Transverse colon (tissue), 4 donors: Measurements from ENCODE around the gene ENO2. TPM values are rescaled to one million over a fixed set of nuclear protein-coding genes. Genes with fewer than 3 reads are reported as not detected.
"Not testable (repeated sequence)": the region's sequence is repeated elsewhere in the genome, so short reads cannot be mapped to it uniquely, and the experiment has no call there.

Source experiments
- DNase-seq: peaks from one replicate; pipeline ENCODE4 v3.0.0-alpha.2; 2019
- H3K27ac ChIP-seq, 4 donors: fragments of 200-600 bp; sonication (generic); 2 replicates each; pipeline ENCODE4 v1.5.1; 2016 to 2018; ENCODE audit warnings: inconsistent platforms in 4 of 4
- H3K27me3 ChIP-seq: fragments of 200-600 bp; sonication (generic); 2 replicates; pipeline ENCODE4 v1.5.1; 2017; ENCODE audit warnings: inconsistent platforms
- H3K36me3 ChIP-seq, 4 donors: fragments of 200-600 bp; sonication (generic); 2 replicates each; pipeline ENCODE4 v1.5.1; 2017 to 2019; ENCODE audit warnings: inconsistent platforms in 4 of 4
- H3K4me1 ChIP-seq, 4 donors: fragments of 200-600 bp; sonication (generic); 2 replicates each; pipeline ENCODE4 v1.5.1; 2017 to 2020; ENCODE audit warnings: inconsistent platforms in 4 of 4
- H3K4me3 ChIP-seq, 4 donors: fragments of 200-600 bp; sonication (generic); 1 replicate in 1 of 4; 2 replicates in 3 of 4; pipeline versions ENCODE4 v1.5.1 to v1.6.1; 2017 to 2019; ENCODE audit warnings: inconsistent platforms in 4 of 4
- H3K9me3 ChIP-seq, 2 donors: fragments of 200-600 bp; sonication (generic); 2 replicates each; pipeline ENCODE4 v1.5.1; 2017 to 2019; ENCODE audit warnings: inconsistent platforms in 2 of 2
- EP300 ChIP-seq: sonication (generic); formaldehyde crosslinking; IDR thresholded peaks from one replicate; pipeline ENCODE4 v1.6.1; 2017; ENCODE audit warnings: antibody characterized with exemption, low read depth
- POLR2A ChIP-seq: fragments of 450-650 bp; IDR thresholded peaks from one replicate; pipeline ENCODE4 v1.6.1; 2016; ENCODE audit warnings: antibody characterized with exemption, mild to moderate bottlenecking, moderate library complexity
- POLR2AphosphoS5 ChIP-seq, 3 donors: sonication (generic); formaldehyde crosslinking; IDR thresholded peaks; one replicate each; pipeline ENCODE4 v1.6.1; 2016; ENCODE audit warnings: antibody characterized with exemption in 3 of 3
- WGBS, 2 donors: methylation state at CpG; one replicate each; pipeline ENCODE4 v1.1.5; 2018; ENCODE audit warnings: low coverage in 1 of 2; 5-methylcytosine and 5-hydroxymethylcytosine counted together
- in situ Hi-C, 4 donors: fragments of 200-750 bp; cut with MboI; loops; one replicate each; pipeline versions ENCODE4 v1.15.0 to v1.15.1; 2017; ENCODE audit warnings: low sequenced_read_pairs in 3 of 4, low pct_ligation_motif_present in 1 of 4, low pct_unique_long_range_greater_than_20kb in 1 of 4
- intact Hi-C: fragments of 100-400 bp; cut with DNase I; formaldehyde crosslinking; loops from one replicate; pipeline ENCODE4 v1.15.1; 2023; ENCODE audit warnings: low total_unique reads
- total RNA-seq, 4 donors: library from RNA; depleted of rRNA; stranded (reverse); fragments of >200 nt; gene quantifications; one replicate each; pipeline ENCODE4 v1.1.0, GENCODE V29; 2016
- TF ChIP-seq, protein P1 (sequence below), 5 experiments: fragments of 200-600 bp in 3 of 5; fragments of 450-650 bp in 2 of 5; sonication (generic) in 3 of 5; IDR thresholded peaks; 1 replicate in 2 of 5; 2 replicates in 3 of 5; pipeline ENCODE4 v1.5.1; 2016 to 2017; ENCODE audit warnings: antibody characterized with exemption in 5 of 5, inconsistent platforms in 3 of 5, mild to moderate bottlenecking in 2 of 5, moderate library complexity in 1 of 5

The ENO2 gene
- total RNA-seq, 4 donors from 2014 or later: 7.2 to 14.1 (median 9.6) TPM

DNA sequence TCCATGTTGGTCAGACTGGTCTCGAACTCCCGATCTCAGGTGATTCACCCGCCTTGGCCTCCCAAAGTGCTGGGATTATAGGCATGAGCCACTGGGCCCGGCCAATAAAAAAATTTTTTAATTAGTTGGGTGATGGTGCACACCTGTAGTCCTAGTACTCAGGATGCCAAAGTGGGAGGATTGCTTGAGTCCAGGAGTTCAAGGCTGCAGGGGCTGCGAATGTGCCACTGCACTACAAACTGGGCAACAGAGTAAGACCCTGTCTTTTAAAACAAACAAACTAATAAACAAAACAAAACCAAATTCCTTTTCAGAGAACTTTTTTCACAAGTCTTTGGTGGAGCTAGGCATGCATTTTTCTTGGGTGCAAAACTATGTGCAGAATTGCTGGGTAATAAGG lies 31.1 kb upstream of the ENO2 start:
- in situ Hi-C loops: no loop called here
- intact Hi-C loops: no loop called here

DNA sequence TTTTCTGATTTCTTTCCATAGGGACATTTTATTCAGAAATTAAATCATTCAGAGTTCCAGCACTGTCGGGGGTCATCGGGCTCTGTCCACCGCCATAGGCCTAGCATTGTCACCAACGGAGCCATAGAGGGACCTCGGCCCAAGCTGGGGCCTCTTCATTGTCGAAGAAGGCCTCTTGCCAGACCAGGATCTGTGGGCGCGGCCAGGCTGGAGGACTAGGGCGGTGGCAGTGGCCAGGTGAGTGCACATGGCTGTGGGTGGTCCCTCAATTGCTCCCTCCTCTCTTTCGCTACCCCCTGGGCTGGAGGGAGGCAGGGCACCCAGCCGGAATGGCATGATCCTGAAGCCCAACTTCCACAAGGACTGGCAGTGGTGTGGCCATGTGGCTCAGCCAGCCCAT lies 30.7 kb upstream of the ENO2 start:
- 96% methylated on average over 9 of the region's 11 CpGs; no CpG with 5 or more reads in 1 of the 2 donors for WGBS, 2 donors
- in situ Hi-C loops (no loop called here), intact Hi-C loops (no loop called here)
- H3K9me3 ChIP-seq: no peaks in the 10 kb centered on the region
- peaks cover 4 to 17% (median 8%) of the 10 kb centered on the region in 4 donors for H3K4me1 ChIP-seq
- H3K27me3 ChIP-seq: no peaks in the 10 kb centered on the region
- TF ChIP-seq POLR2A (no peak), POLR2AphosphoS5 (IDR thresholded peaks at IDR 0.05) (no peak), EP300 (no peak)
- TF ChIP-seq, protein P1, sequence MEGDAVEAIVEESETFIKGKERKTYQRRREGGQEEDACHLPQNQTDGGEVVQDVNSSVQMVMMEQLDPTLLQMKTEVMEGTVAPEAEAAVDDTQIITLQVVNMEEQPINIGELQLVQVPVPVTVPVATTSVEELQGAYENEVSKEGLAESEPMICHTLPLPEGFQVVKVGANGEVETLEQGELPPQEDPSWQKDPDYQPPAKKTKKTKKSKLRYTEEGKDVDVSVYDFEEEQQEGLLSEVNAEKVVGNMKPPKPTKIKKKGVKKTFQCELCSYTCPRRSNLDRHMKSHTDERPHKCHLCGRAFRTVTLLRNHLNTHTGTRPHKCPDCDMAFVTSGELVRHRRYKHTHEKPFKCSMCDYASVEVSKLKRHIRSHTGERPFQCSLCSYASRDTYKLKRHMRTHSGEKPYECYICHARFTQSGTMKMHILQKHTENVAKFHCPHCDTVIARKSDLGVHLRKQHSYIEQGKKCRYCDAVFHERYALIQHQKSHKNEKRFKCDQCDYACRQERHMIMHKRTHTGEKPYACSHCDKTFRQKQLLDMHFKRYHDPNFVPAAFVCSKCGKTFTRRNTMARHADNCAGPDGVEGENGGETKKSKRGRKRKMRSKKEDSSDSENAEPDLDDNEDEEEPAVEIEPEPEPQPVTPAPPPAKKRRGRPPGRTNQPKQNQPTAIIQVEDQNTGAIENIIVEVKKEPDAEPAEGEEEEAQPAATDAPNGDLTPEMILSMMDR (IDR thresholded peaks at IDR 0.05): no peak
- H3K4me3 ChIP-seq: no peak overlapping the region
- no peak for DNase-seq
- no peak overlapping the region for H3K27ac ChIP-seq
- no peaks in the 10 kb centered on the region for H3K36me3 ChIP-seq

More for the DNA sequence above, 31.1 kb upstream of the ENO2 start:
- 92 to 99% methylated on average over 4 to 5 of the region's 5 CpGs for WGBS, 2 donors
- Histone ChIP-seq H3K9me3 (no peaks in the 10 kb centered on the region), H3K36me3 (no peaks in the 10 kb centered on the region), H3K27ac (no peak overlapping the region), H3K27me3 (no peaks in the 10 kb centered on the region), H3K4me1 (peaks cover 4 to 17% (median 8%) of the 10 kb centered on the region in 4 donors), H3K4me3 (no peak overlapping the region)
- TF ChIP-seq POLR2AphosphoS5 (IDR thresholded peaks at IDR 0.05): no peak
- DNase-seq: no peak

DNA sequence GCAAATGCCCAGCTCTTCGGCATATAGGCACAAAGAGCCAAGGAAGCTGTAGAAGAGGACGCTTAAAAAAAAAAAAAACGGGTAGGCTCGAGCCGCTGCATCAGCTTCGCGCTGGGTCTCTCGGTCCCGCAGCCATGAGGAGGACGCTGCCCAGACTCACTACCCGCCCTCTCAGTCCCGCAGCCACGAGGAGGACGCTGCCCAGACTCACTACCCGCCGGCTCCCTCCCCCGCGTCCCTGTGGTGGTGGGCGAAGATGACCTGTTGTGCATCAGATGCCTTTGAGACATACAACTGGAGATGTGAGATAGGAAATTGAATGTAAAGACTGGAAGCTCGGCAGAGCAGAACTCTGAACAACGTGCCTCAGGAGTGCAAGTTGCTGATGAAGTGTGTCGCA lies 29.8 kb upstream of the ENO2 start:
- WGBS, 2 donors: 75 to 85% methylated on average over 4 to 22 of the region's 22 CpGs
- intact Hi-C loops: no loop called here

DNA sequence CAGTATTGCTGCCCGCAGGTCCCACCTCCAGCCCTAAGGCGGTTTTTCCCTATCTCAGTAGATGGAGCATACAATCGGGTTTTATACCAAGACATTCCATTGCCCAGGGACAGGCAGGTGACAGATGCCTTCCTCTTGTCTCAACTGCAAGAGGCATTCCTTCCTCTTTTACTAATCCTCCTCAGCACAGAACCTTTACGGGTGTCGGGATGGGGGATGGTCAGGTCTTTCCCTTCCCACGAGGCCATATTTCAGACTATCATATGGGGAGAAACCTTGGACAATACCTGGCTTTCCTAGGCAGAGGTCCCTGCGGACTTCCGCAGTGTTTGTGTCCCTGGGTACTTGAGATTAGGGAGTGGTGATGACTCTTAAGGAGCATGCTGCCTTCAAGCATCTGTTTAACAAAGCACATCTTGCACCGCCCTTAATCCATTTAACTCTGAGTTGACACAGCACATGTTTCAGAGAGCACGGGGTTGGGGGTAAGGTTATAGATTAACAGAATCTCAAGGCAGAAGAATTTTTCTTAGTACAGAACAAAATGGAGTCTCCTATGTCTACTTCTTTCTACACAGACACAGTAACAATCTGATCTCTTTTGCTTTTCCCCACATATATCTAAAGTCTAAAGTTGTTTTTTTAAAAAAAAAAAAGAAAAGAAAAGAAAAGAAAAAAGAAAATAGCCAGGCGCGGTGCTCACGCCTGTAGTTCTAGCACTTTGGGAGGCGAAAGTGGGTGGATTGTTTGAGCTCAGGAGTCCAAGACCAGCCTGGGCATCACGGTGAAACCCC lies 28.0 kb upstream of the ENO2 start:
- 68 to 77% methylated on average over 5 to 11 of the region's 15 CpGs for WGBS, 2 donors
- H3K36me3 ChIP-seq, in situ Hi-C loops, intact Hi-C loops, H3K4me3 ChIP-seq, H3K9me3 ChIP-seq, DNase-seq, H3K27me3 ChIP-seq: not testable (repeated sequence)
- Histone ChIP-seq H3K27ac (peak overlapping the region in 3 of 4 donors; percentile 23 to 28 (median 27)), H3K4me1 (peaks cover 3 to 18% (median 10%) of the 10 kb centered on the region in 4 donors)

More for the DNA sequence above, 29.8 kb upstream of the ENO2 start:
- H3K27ac ChIP-seq: no peak overlapping the region
- H3K4me3 ChIP-seq: no peak overlapping the region
- no peaks in the 10 kb centered on the region for H3K9me3 ChIP-seq
- no peak for DNase-seq
- no peaks in the 10 kb centered on the region for H3K27me3 ChIP-seq
- H3K4me1 ChIP-seq: peaks cover 4 to 17% (median 8%) of the 10 kb centered on the region in 4 donors
- in situ Hi-C loops: no loop called here
- TF ChIP-seq POLR2A (no peak), EP300 (no peak), POLR2AphosphoS5 (IDR thresholded peaks at IDR 0.05) (no peak)
- no peaks in the 10 kb centered on the region for H3K36me3 ChIP-seq

DNA sequence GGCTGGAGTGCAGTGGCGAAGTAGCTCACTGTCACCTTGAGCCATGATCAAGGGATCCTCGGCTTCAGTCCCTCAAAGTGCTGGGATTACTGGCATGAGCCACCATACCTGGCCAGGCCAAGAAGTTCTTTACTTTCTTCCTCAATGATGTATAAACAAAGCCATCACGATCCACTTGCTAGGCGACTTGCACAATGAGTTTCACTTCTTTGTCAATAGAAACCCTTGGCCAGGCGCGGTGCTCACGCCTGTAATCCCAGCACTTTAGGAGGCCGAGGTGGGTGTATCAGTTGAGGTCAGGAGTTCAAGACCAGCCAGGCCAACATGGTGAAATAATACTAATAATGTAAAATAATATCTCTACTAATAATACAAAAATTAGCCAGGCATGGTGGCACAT lies 26.9 kb upstream of the ENO2 start:
- peak overlapping the region; percentile 23 to 39 (median 28) for H3K27ac ChIP-seq
- H3K4me1 ChIP-seq: peaks cover 3 to 21% (median 16%) of the 10 kb centered on the region in 4 donors
- H3K9me3 ChIP-seq: no peaks in the 10 kb centered on the region
- no peak for DNase-seq
- WGBS, 2 donors: 61 to 63% methylated on average over 5 to 8 of the region's 8 CpGs
- intact Hi-C loops (no loop called here), in situ Hi-C loops (no loop called here)
- no peak overlapping the region for H3K4me3 ChIP-seq
- no peak for TF ChIP-seq EP300
- no peak for TF ChIP-seq POLR2A
- no peak for TF ChIP-seq POLR2AphosphoS5 (IDR thresholded peaks at IDR 0.05)
- TF ChIP-seq, protein P1 (IDR thresholded peaks at IDR 0.05): no peak
- H3K36me3 ChIP-seq: no peaks in the 10 kb centered on the region
- no peaks in the 10 kb centered on the region for H3K27me3 ChIP-seq
